MCF 10A (cell line): Measurements from ENCODE around the gene TAF1D. TPM values are rescaled to one million over a fixed set of nuclear protein-coding genes. Genes with fewer than 3 reads are reported as not detected.

Experiments
- BruUV-seq: library from RNA; stranded (reverse); fragments of 400-500 nt; replicated peaks from 2 replicates; lab custom pipeline; 2021; lab: Mats Ljungman, UMichigan
- CTCF ChIA-PET: fragments of 300-600 bp; sonication (Branson Sonifier 250); formaldehyde crosslinking; extraction: SDS; loops from one replicate; lab custom pipeline; 2021; ENCODE audit warnings: antibody characterized with exemption, inconsistent platforms; lab: Yijun Ruan, JAX
- POLR2A ChIA-PET: fragments of 300-600, 350-650 bp; sonication (Branson Sonifier 250); formaldehyde crosslinking; extraction: SDS; loops from one replicate; lab custom pipeline; 2020; ENCODE audit warnings: antibody characterized with exemption, inconsistent platforms; lab: Yijun Ruan, JAX
- DNase-seq: peaks from one replicate; pipeline ENCODE4 v3.0.0-alpha.2; 2018; ENCODE audit not compliant: unreplicated experiment
- H3K27ac Mint-ChIP-seq: one replicate; pipeline ENCODE4 v1.8.0; 2022; ENCODE audit warnings: mild to moderate bottlenecking, low read depth, mixed read lengths; ENCODE audit not compliant: unreplicated experiment
- H3K27me3 Mint-ChIP-seq: one replicate; pipeline ENCODE4 v1.8.0; 2022; ENCODE audit warnings: mixed read lengths; ENCODE audit not compliant: insufficient read depth, unreplicated experiment
- H3K36me3 Mint-ChIP-seq: one replicate; pipeline ENCODE4 v1.8.0; 2022; ENCODE audit warnings: mild to moderate bottlenecking, moderate library complexity, mixed read lengths; ENCODE audit not compliant: insufficient read depth, unreplicated experiment
- H3K4me1 Mint-ChIP-seq: one replicate; pipeline ENCODE4 v1.8.0; 2022; ENCODE audit warnings: mixed read lengths; ENCODE audit not compliant: insufficient read depth, unreplicated experiment
- H3K4me3 Mint-ChIP-seq: one replicate; pipeline ENCODE4 v1.8.0; 2022; ENCODE audit warnings: mild to moderate bottlenecking, moderate library complexity, mixed read lengths; ENCODE audit not compliant: unreplicated experiment
- H3K9me3 Mint-ChIP-seq: one replicate; pipeline ENCODE4 v1.8.0; 2022; ENCODE audit warnings: mixed read lengths; ENCODE audit not compliant: unreplicated experiment
- CTCF ChIP-seq: fragments of 200-600 bp; IDR thresholded peaks from one replicate; pipeline ENCODE4 v1.8.0; 2022; ENCODE audit warnings: antibody characterized with exemption, mild to moderate bottlenecking; ENCODE audit not compliant: unreplicated experiment
- intact Hi-C: fragments of 100-400 bp; cut with micrococcal nuclease; formaldehyde crosslinking; loops from 2 replicates; pipeline ENCODE4 v1.14.1; 2022
- total RNA-seq: library from RNA; stranded (reverse); gene quantifications from 2 replicates; pipeline ENCODE4 v1.2.3, GENCODE V29; 2022

The TAF1D gene
- total RNA-seq, 1 experiment from 2014 or later: 212 TPM

- CTCF ChIA-PET: no interaction called here
- BruUV-seq: no TSS peak
- intact Hi-C loops: no loop called here
- Mint-ChIP-seq H3K27me3 (no peaks in the 10 kb centered on the region), H3K9me3 (no peaks in the 10 kb centered on the region), H3K27ac (no peak overlapping the region), H3K4me3 (no peak overlapping the region), H3K4me1 (no peaks in the 10 kb centered on the region), H3K36me3 (no peaks in the 10 kb centered on the region)
- no peak for DNase-seq
- POLR2A ChIA-PET: interaction anchor here (1.4 kb wide), 1 partner anchor 10 kb away, joined by 4 read pairs; the partner anchor contains the start of gene MED17
- no peak for TF ChIP-seq CTCF
Observed at GRCh38 chr11:93773601-93774200, 32.4 kb upstream of the TAF1D start.

- Mint-ChIP-seq H3K4me3 (no peak overlapping the region), H3K4me1 (no peaks in the 10 kb centered on the region), H3K27ac (no peak overlapping the region), H3K27me3 (no peaks in the 10 kb centered on the region), H3K36me3 (no peaks in the 10 kb centered on the region), H3K9me3 (no peaks in the 10 kb centered on the region)
- no peak for TF ChIP-seq CTCF
- no TSS peak for BruUV-seq
- no peak for DNase-seq
- ChIA-PET POLR2A (interaction anchor here (1.0 to 5.3 kb wide), 2 partner anchors 10 to 31 kb away, joined by 3 to 27 read pairs; partner anchors contain the start of genes C11orf54, MED17 and TAF1D), CTCF (no interaction called here)
- intact Hi-C loops: no loop called here
Observed at GRCh38 chr11:93773045-93773477, 31.8 kb upstream of the TAF1D start.

GRCh38 chr11:93772123-93772522, 30.8 kb upstream of the TAF1D start:
- DNase-seq: no peak
- H3K36me3 Mint-ChIP-seq: no peaks in the 10 kb centered on the region

GRCh38 chr11:93770160-93770559, 28.9 kb upstream of the TAF1D start:
- TF ChIP-seq CTCF: no peak

More at GRCh38 chr11:93772123-93772522, 30.8 kb upstream of the TAF1D start:
- H3K4me3 Mint-ChIP-seq: no peak overlapping the region
- H3K27ac Mint-ChIP-seq: no peak overlapping the region
- H3K4me1 Mint-ChIP-seq: no peaks in the 10 kb centered on the region
- no peaks in the 10 kb centered on the region for H3K9me3 Mint-ChIP-seq
- intact Hi-C loops: no loop called here
- no TSS peak for BruUV-seq
- TF ChIP-seq CTCF: no peak
- no peaks in the 10 kb centered on the region for H3K27me3 Mint-ChIP-seq
- ChIA-PET CTCF (no interaction called here), POLR2A (interaction anchor here (1.0 to 5.3 kb wide), 2 partner anchors 11 to 31 kb away, joined by 3 to 27 read pairs; partner anchors contain the start of genes C11orf54, MED17 and TAF1D)

More at GRCh38 chr11:93770160-93770559, 28.9 kb upstream of the TAF1D start:
- Mint-ChIP-seq H3K4me1 (no peaks in the 10 kb centered on the region), H3K27ac (no peak overlapping the region), H3K4me3 (no peak overlapping the region), H3K27me3 (no peaks in the 10 kb centered on the region), H3K9me3 (no peaks in the 10 kb centered on the region), H3K36me3 (no peaks in the 10 kb centered on the region)
- no TSS peak for BruUV-seq
- DNase-seq: no peak
- intact Hi-C loops: no loop called here
- POLR2A ChIA-PET: interaction anchor here (5.3 kb wide), 1 partner anchor 13 kb away, joined by 27 read pairs; the partner anchor contains the start of gene MED17
- CTCF ChIA-PET: no interaction called here
